Astrocyte of the spinal cord (primary cell): ENCODE data around the gene EXOC5.
"Not testable (repeated sequence)": the region's sequence is repeated elsewhere in the genome, so short reads cannot be mapped to it uniquely, and the experiment has no call there.

Source experiments
- DNase-seq: peaks from one replicate; pipeline ENCODE4 v3.0.0; 2011; ENCODE audit warnings: low read depth, low spot score
- H3K4me3 ChIP-seq: 2 replicates; pipeline ENCODE4 v1.5.1; 2011; ENCODE audit warnings: low read depth, mild to moderate bottlenecking, low read length, moderate library complexity
- in situ Hi-C: cut with HindIII; loops from 2 replicates; pipeline ENCODE4 v1.10.0; 2017; ENCODE audit warnings: low sequenced_read_pairs
- TF ChIP-seq, protein P1 (sequence below): IDR thresholded peaks from 2 replicates; pipeline ENCODE4 v1.5.1; 2012; ENCODE audit warnings: low read depth, mild to moderate bottlenecking, low read length, inconsistent platforms

Gene EXOC5

DNA sequence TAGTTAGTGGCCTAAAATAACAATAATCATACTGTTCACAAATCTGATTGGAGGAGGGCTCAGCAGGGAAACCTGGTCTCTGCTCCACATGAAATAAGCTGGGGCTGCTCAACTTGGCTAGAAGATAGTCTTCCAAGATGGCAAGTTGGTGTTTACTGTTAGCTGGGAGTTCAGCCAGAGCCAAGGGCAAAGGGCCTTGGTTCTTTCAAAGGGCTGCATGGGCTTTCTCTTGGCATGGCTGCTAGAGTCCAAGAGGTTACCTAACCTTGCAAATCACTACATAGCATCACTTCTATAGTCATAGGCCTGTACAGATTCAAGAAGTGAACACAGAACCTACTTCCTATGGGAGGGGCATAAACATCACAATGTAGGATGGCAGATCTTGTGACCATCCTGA lies 7.1 kb downstream of the EXOC5 start:
- no peak for DNase-seq
- no peak overlapping the region for H3K4me3 ChIP-seq
- in situ Hi-C loops: no loop called here
- TF ChIP-seq, protein P1, sequence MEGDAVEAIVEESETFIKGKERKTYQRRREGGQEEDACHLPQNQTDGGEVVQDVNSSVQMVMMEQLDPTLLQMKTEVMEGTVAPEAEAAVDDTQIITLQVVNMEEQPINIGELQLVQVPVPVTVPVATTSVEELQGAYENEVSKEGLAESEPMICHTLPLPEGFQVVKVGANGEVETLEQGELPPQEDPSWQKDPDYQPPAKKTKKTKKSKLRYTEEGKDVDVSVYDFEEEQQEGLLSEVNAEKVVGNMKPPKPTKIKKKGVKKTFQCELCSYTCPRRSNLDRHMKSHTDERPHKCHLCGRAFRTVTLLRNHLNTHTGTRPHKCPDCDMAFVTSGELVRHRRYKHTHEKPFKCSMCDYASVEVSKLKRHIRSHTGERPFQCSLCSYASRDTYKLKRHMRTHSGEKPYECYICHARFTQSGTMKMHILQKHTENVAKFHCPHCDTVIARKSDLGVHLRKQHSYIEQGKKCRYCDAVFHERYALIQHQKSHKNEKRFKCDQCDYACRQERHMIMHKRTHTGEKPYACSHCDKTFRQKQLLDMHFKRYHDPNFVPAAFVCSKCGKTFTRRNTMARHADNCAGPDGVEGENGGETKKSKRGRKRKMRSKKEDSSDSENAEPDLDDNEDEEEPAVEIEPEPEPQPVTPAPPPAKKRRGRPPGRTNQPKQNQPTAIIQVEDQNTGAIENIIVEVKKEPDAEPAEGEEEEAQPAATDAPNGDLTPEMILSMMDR: no peak

GRCh38 chr14:57259672-57260071 lies 9.0 kb downstream of the EXOC5 start:
- TF ChIP-seq, protein P1: no peak
- DNase-seq: no peak
- in situ Hi-C loops: no loop called here

DNA sequence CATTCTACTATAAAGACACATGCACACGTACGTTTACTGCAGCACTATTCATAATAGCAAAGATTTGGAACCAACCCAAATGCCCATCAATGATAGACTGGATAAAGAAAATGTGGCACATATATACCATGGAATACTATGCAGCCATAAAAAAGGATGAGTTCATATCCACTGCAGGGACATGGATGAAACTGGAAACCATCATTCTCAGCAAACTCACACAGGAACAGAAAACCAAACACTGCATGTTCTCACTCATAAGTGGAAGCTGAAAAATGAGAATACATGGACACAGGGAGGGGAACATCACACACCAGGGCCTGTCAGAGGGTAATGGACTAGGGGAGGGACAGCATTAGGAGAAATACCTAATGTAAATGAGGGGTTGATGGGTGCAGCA lies 10.5 kb downstream of the EXOC5 start:
- DNase-seq, in situ Hi-C loops, H3K4me3 ChIP-seq: not testable (repeated sequence)

More at GRCh38 chr14:57259672-57260071, 9.0 kb downstream of the EXOC5 start:
- no peak overlapping the region for H3K4me3 ChIP-seq

- no peak overlapping the region for H3K4me3 ChIP-seq
- in situ Hi-C loops: no loop called here
- TF ChIP-seq, protein P1: no peak
- DNase-seq: no peak
Observed at GRCh38 chr14:57254884-57255283, 13.8 kb downstream of the EXOC5 start.

DNA sequence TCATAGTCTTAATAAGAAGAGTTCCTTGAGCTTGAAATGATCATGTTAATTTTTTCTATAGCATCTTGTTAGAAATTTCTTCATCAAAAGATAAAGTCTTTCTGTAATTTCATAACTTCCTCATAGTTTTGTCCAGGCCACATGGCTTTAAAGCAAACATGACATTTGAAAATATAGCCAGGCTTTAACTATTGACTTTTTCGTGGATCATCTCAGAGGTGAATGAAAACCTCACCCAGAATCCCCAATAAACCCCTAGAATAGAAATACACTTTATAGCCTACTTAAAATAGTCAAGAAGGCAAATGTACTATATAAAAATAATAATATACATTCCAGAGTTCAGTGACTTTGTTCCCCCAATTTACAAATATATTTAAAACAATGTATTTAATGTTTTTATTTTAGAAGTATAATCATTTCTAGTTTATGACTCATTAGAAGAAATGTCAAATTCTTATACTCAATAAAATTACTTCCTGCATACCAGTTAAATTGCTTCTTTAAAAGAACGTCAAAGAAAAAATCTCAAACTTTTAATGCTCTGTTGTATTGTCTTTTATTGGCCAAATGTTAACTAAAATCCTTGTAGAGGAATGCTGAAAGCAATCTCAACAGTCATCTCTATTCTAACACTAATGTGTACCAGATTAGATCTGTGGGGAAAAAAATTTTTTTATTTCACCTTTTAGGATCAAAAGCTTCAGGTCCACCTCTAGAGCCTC lies 21.6 kb downstream of the EXOC5 start:
- in situ Hi-C loops: no loop called here
- no peak for DNase-seq
- TF ChIP-seq, protein P1: no peak
- no peak overlapping the region for H3K4me3 ChIP-seq

GRCh38 chr14:57245941-57246340 lies 22.8 kb downstream of the EXOC5 start:
- in situ Hi-C loops: no loop called here
- no peak overlapping the region for H3K4me3 ChIP-seq
- TF ChIP-seq, protein P1: no peak
- DNase-seq: no peak

DNA sequence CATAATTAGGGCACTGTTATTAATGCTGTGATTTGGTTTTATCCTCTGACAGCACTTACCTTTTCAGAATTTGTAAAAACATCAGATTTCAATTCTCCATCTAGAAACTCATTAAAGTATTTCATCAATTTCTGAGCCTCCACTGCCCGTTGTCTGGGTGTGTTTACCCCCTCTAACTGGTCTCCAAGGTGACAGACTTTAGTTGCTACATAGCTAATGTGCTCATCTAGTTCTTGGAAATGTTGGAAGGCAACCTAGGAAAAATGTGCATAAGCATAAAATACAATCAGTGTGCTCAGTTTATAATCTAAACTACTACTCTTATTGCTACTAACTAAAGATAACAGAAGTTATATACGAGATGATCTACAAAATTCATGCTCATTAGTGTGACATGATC lies 24.6 kb downstream of the EXOC5 start:
- H3K4me3 ChIP-seq: no peak overlapping the region
- TF ChIP-seq, protein P1: no peak
- in situ Hi-C loops: no loop called here
- DNase-seq: peak; percentile 28
